ENCODE data around the gene STAC2.

DNA sequence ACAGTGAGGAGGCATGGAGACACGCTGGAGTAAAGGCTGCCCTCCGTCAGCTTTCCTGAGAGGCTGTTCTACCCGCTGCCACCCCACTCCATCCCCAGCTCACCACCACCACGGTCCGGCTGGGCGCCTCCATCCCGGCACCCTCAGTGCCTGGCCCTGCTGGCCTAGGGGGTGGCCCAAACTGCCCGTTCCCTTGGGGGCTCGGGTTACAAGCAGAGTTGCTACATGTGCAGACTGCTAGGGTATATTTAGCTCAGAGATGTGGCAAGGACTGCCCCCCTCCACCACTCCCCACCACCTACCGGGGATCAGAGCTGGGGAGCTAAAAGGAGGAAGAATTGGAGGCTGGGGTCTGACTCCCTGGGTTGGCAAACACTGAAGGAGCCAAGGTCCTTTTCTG, 32.4 kb downstream of the STAC2 start:
- TF ChIP-seq, protein P1, sequence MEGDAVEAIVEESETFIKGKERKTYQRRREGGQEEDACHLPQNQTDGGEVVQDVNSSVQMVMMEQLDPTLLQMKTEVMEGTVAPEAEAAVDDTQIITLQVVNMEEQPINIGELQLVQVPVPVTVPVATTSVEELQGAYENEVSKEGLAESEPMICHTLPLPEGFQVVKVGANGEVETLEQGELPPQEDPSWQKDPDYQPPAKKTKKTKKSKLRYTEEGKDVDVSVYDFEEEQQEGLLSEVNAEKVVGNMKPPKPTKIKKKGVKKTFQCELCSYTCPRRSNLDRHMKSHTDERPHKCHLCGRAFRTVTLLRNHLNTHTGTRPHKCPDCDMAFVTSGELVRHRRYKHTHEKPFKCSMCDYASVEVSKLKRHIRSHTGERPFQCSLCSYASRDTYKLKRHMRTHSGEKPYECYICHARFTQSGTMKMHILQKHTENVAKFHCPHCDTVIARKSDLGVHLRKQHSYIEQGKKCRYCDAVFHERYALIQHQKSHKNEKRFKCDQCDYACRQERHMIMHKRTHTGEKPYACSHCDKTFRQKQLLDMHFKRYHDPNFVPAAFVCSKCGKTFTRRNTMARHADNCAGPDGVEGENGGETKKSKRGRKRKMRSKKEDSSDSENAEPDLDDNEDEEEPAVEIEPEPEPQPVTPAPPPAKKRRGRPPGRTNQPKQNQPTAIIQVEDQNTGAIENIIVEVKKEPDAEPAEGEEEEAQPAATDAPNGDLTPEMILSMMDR (IDR thresholded peaks at IDR 0.05), result no peak
- TF ChIP-seq POLR2A (IDR thresholded peaks at IDR 0.05) (no peak), EP300 (IDR thresholded peaks at IDR 0.05) (no peak)
